Stimulated activated CD8-positive, alpha-beta memory T cell treated with anti-CD3 and anti-CD28 coated beads, Interleukin-15, amount 100 ng/mL, for 48 hours (primary cell): ENCODE results near the gene MGMT.

Experiments used
- DNase-seq, 2 donors: peaks; one replicate each; pipeline ENCODE4 v3.0.0-alpha.2; 2020; ENCODE audit warnings: low read depth in 2 of 2

Gene MGMT

GRCh38 chr10:129760416-129760815, 293.4 kb downstream of the MGMT start:
- DNase-seq = no peak

GRCh38 chr10:129761197-129761972, 294.3 kb downstream of the MGMT start:
- no peak for DNase-seq

GRCh38 chr10:129761981-129762956, 295.2 kb downstream of the MGMT start:
- DNase-seq = no peak

GRCh38 chr10:129764011-129764900, 297.2 kb downstream of the MGMT start:
- no peak for DNase-seq

GRCh38 chr10:129764901-129765663, 298.0 kb downstream of the MGMT start:
- no peak for DNase-seq

- DNase-seq = no peak
Observed at GRCh38 chr10:129765664-129766550, 298.9 kb downstream of the MGMT start.

GRCh38 chr10:129766611-129767550, 299.8 kb downstream of the MGMT start:
- DNase-seq = no peak

- DNase-seq = no peak
Observed at GRCh38 chr10:129767751-129768150, 300.7 kb downstream of the MGMT start.

DNA sequence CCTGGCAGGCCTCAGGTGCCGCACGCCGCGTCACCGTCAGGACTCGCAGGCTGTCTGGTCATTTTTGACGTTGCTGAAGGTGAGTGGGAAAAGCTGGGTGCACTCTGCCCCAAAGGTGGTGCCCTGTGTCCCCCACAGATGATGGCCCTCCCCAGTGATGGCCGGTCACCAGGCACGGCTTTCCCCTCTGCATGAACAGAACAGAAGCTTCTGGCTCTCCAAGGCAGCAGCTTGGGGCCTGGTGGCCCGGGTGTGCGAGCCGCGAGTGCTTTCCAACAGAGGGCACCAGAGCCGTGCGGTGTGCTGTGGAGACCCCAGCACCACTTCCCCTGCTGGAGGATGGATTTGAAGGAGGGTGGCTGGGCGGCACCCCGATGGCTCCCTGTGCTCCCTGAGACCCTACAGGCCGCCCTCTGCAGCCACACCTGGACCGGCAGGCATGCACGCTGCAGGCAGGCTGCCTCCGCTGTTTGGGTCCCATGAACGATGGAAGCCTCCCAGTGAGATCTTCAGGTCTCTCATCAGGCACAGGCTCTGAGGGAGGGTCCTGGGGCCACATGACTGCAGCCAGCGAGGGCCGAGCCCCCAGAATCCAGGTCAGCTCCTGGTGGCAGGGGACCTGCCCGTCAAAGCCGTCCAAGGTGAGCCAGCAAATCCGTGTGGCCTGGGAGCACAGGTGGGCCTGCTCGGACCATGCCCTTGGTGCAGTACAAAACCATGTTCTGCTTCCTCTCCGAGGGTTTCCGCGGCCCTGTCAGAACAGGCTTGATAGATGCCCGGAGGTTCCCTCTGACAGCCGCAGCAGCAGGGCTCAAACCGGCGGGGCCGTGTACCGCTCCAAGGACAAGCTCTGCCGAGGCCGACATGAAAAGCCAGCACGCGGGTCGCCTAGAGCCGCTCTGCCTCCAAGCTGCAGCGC, 301.7 kb downstream of the MGMT start:
- DNase-seq = no peak

GRCh38 chr10:129769381-129770116, 302.5 kb downstream of the MGMT start:
- no peak for DNase-seq

DNA sequence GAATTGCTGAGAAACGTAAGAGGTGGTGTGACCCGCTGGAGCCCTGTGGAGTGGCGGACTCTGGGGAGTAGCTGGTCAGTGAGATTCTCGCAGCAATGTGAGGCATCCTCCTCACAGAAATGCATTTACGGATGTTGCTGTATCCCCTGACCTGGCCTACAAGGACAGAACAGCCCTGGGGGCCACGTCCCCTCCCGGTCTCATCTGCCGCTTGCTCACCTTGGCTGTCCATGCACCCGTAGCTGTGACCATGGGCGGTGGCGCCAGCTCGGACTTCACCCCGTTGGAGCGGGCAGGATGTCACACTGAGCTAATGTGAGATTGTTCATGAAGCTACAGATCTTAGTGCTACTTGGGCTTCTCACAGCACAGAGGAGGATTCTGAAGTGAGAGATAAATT, 303.2 kb downstream of the MGMT start:
- DNase-seq = no peak

GRCh38 chr10:129771024-129771423, 304.0 kb downstream of the MGMT start:
- DNase-seq = no peak

GRCh38 chr10:129771576-129771975, 304.5 kb downstream of the MGMT start:
- DNase-seq = no peak

- no peak for DNase-seq
Observed at GRCh38 chr10:129771991-129772431, 305.0 kb downstream of the MGMT start.

DNA sequence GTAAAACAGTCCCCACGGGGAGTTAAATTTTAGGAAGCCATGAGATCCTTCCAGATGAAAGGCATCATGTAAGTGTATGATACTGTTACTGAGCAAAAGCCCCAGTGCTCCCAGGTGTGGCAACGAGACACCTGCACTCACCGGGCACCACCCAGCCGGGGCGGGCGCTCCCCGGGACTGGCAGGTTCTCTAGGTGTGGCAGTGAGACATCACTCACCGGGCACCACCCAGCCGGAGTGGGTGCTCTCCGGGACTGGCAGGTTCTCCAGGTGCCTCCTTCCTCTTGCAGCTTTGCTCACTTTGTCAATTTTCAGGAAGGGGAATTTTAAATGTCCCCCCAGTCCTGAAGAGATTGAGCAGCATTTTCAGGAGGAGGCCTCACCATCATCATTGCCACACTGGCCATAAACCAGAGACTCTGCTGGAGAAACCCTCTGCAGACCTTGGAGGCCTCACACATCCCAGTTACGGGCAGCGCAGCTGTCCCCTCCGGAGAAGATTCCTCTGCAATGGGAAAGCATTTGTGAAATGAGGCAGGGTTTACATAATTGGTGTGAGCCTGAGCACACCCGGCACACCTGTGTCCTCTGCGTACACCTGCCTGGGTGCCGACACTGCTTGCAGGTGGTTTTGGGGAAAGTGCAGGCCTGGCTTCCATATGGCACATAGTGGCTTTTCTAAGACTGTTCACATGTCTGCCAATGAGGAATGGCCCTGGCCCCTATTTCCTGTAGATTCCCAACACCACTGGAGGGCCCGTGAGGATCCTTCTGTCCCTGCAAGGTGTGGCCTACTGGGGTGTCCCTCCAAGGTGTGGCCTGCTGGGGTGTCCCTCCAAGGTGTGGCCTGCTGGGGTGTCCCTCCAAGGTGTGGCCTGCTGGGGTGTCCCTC, 305.7 kb downstream of the MGMT start:
- DNase-seq = no peak
